HepG2 (cell line): ENCODE data around the gene SETD7. TPM values are rescaled to one million over a fixed set of nuclear protein-coding genes. Genes with fewer than 3 reads are reported as not detected.

Source experiments
- ATAC-seq: fragments of 200-7000 bp; cut with Tn5 transposase; 3 replicates; pipeline ENCODE4 v1.9.1; 2020; ENCODE audit warnings: mild to moderate bottlenecking, moderate library complexity
- BruUV-seq: library from RNA; stranded (reverse); fragments of 400-500 nt; replicated peaks from 2 replicates; lab custom pipeline; 2021; lab: Mats Ljungman, UMichigan
- CTCF ChIA-PET: fragments of 300-600 bp; formaldehyde crosslinking; extraction: SDS; loops from one replicate; lab custom pipeline; 2021; ENCODE audit warnings: low total read pairs, inconsistent platforms, low intra/inter-chr PET ratio; lab: Yijun Ruan, JAX
- POLR2A ChIA-PET: fragments of 350-600 bp; sonication (Branson Sonifier 250); formaldehyde crosslinking; loops from one replicate; lab custom pipeline; 2020; ENCODE audit warnings: antibody characterized with exemption, inconsistent platforms; lab: Yijun Ruan, JAX
- DNase-seq: peaks from one replicate; pipeline ENCODE4 v3.0.0-alpha.2; 2015; ENCODE audit warnings: low spot score
- FAIRE-seq: peaks from 3 replicates; lab custom pipeline; 2011; peaks lifted over from hg19 to GRCh38; lab: Jason Lieb, UNC
- H2AFZ ChIP-seq: one replicate; pipeline ENCODE4 v1.6.1; 2011; ENCODE audit warnings: low read length, inconsistent platforms
- H3K27ac ChIP-seq: fragments of 300-600 bp; 3 replicates; pipeline ENCODE4 v1.8.0; 2011; ENCODE audit warnings: mixed run types, mild to moderate bottlenecking, mixed read lengths, low read length, inconsistent platforms; ENCODE audit not compliant: insufficient read depth; ENCODE audit errors: extremely low read length
- H3K27me3 ChIP-seq, 2 experiments: fragments of 200-600 bp in 1 of 2; 2 replicates in 1 of 2; 3 replicates in 1 of 2; pipeline versions ENCODE4 v1.6.0 to v1.8.0; 2011; ENCODE audit warnings: low read length in 2 of 2, mild to moderate bottlenecking in 2 of 2, moderate library complexity in 2 of 2, inconsistent platforms in 1 of 2; ENCODE audit not compliant: insufficient read depth in 2 of 2, control insufficient read depth in 1 of 2
- H3K36me3 ChIP-seq, 2 experiments: fragments of 200-600 bp in 1 of 2; replicated peaks in 1 of 2; 2 replicates in 1 of 2; 3 replicates in 1 of 2; pipeline versions ENCODE4 v1.5.1 to v1.8.0; 2011; ENCODE audit warnings: low read length in 2 of 2, inconsistent platforms in 1 of 2; ENCODE audit not compliant: insufficient read depth in 2 of 2, control insufficient read depth in 1 of 2
- H3K4me1 ChIP-seq: 2 replicates; pipeline ENCODE4 v1.5.1; 2012; ENCODE audit warnings: low read length, inconsistent platforms; ENCODE audit not compliant: insufficient read depth
- H3K4me2 ChIP-seq: 2 replicates; pipeline ENCODE4 v1.6.0; 2011; ENCODE audit warnings: low read depth, low read length, inconsistent platforms
- H3K4me3 ChIP-seq, 3 experiments: fragments of 200-600 bp in 1 of 3; sonication (generic), shearing (Covaris generic) in 1 of 3; replicated peaks in 1 of 3; 2 replicates each; pipeline ENCODE4 v1.5.1; 2011 to 2016; ENCODE audit warnings: low read length in 3 of 3, inconsistent platforms in 2 of 3, low read depth in 2 of 3, mild to moderate bottlenecking in 2 of 3, control low read depth in 1 of 3, mixed read lengths in 1 of 3; ENCODE audit not compliant: insufficient read depth in 1 of 3
- H3K79me2 ChIP-seq: one replicate; pipeline ENCODE4 v1.6.1; 2011; ENCODE audit warnings: low read length, inconsistent platforms; ENCODE audit not compliant: insufficient read depth
- H3K9ac ChIP-seq: 2 replicates; pipeline ENCODE4 v1.6.0; 2011; ENCODE audit warnings: mild to moderate bottlenecking, low read depth, low read length, inconsistent platforms; ENCODE audit not compliant: insufficient read depth
- H3K9me3 ChIP-seq: 2 replicates; pipeline ENCODE4 v1.5.1; 2012; ENCODE audit warnings: mild to moderate bottlenecking, low read length
- H4K20me1 ChIP-seq: 2 replicates; pipeline ENCODE4 v1.6.0; 2011; ENCODE audit warnings: inconsistent platforms, mild to moderate bottlenecking, low read length, moderate library complexity; ENCODE audit not compliant: insufficient read depth
- ASH2L ChIP-seq: fragments of 300-600, 200-600 bp; sonication (generic); IDR thresholded peaks from 2 replicates; pipeline ENCODE4 v1.7.0; 2017; ENCODE audit warnings: low read depth, mild to moderate bottlenecking, moderate library complexity, mixed read lengths, low read length; ENCODE audit not compliant: insufficient read length
- EHMT2 ChIP-seq: fragments of 200-600 bp; sonication (generic); IDR thresholded peaks from 2 replicates; pipeline ENCODE4 v1.7.0; 2017; ENCODE audit warnings: antibody characterized with exemption, low read depth, low read length, borderline replicate concordance
- GABPB1 ChIP-seq: IDR thresholded peaks from 2 replicates; pipeline ENCODE4 v1.6.1; 2016; ENCODE audit warnings: mild to moderate bottlenecking, missing genetic modification reagents, moderate library complexity, missing compliant biosample characterization
- GLI4 ChIP-seq: sonication (generic); formaldehyde crosslinking; IDR thresholded peaks from 2 replicates; pipeline ENCODE4 v1.5.1; 2020; ENCODE audit warnings: missing genetic modification reagents, mild to moderate bottlenecking, moderate library complexity, borderline replicate concordance
- HCFC1 ChIP-seq: fragments of 150-350 bp; IDR thresholded peaks from 2 replicates; pipeline ENCODE4 v1.6.1; 2014; ENCODE audit warnings: low read depth, low read length
- HOXA7 ChIP-seq: sonication (generic); formaldehyde crosslinking; IDR thresholded peaks from 2 replicates; pipeline ENCODE4 v1.8.1; 2022; ENCODE audit warnings: mild to moderate bottlenecking, missing genetic modification reagents, moderate library complexity
- HOXA9 ChIP-seq: sonication (generic); formaldehyde crosslinking; IDR thresholded peaks from 2 replicates; pipeline ENCODE4 v1.8.1; 2022; ENCODE audit warnings: missing genetic modification reagents, mild to moderate bottlenecking, moderate library complexity, borderline replicate concordance
- MIER3 ChIP-seq: IDR thresholded peaks from 2 replicates; pipeline ENCODE4 v1.6.1; 2016; ENCODE audit warnings: missing compliant biosample characterization, borderline replicate concordance
- MXI1 ChIP-seq: IDR thresholded peaks from 3 replicates; pipeline ENCODE4 v1.6.1; 2012; ENCODE audit warnings: low read depth, low read length, inconsistent platforms, borderline replicate concordance
- NFIC ChIP-seq: IDR thresholded peaks from 2 replicates; pipeline ENCODE4 v1.6.1; 2012; ENCODE audit warnings: mild to moderate bottlenecking, low read length, inconsistent platforms
- PAF1 ChIP-seq: IDR thresholded peaks from 2 replicates; pipeline ENCODE4 v1.6.1; 2016; ENCODE audit warnings: missing genetic modification reagents, missing compliant biosample characterization
- PHF20 ChIP-seq: sonication (generic); formaldehyde crosslinking; IDR thresholded peaks from 2 replicates; pipeline ENCODE4 v1.5.0; 2020; ENCODE audit warnings: mild to moderate bottlenecking, missing genetic modification reagents
- SALL1 ChIP-seq: sonication (generic); formaldehyde crosslinking; IDR thresholded peaks from 2 replicates; pipeline ENCODE4 v1.8.0; 2022; ENCODE audit warnings: mild to moderate bottlenecking, missing genetic modification reagents
- SIX4 ChIP-seq: sonication (generic); formaldehyde crosslinking; IDR thresholded peaks from 2 replicates; pipeline ENCODE4 v1.4.0; 2020; ENCODE audit warnings: missing genetic modification reagents
- SRSF4 ChIP-seq: fragments of 200-400 bp; formaldehyde crosslinking; IDR thresholded peaks from one replicate; pipeline ENCODE4 v1.6.1; 2018; ENCODE audit warnings: mild to moderate bottlenecking, low read depth, low read length, moderate library complexity; ENCODE audit not compliant: poor library complexity, severe bottlenecking
- STAG1 ChIP-seq: sonication (generic); formaldehyde crosslinking; IDR thresholded peaks from 2 replicates; pipeline ENCODE4 v1.4.0; 2020; ENCODE audit warnings: missing genetic modification reagents
- U2AF1 ChIP-seq: fragments of 200-400 bp; formaldehyde crosslinking; optimal IDR thresholded peaks from 2 replicates; pipeline ENCODE3; 2017; ENCODE audit warnings: mild to moderate bottlenecking, low read depth, low read length
- ZNF143 ChIP-seq: sonication (generic); formaldehyde crosslinking; IDR thresholded peaks from 2 replicates; pipeline ENCODE4 v1.4.0; 2020; ENCODE audit warnings: missing genetic modification reagents
- ZNF24 ChIP-seq: fragments of 450-650 bp; IDR thresholded peaks from 2 replicates; pipeline ENCODE4 v1.6.1; 2017; ENCODE audit warnings: antibody characterized with exemption, mild to moderate bottlenecking
- ZNF33B ChIP-seq: sonication (generic); formaldehyde crosslinking; IDR thresholded peaks from 2 replicates; pipeline ENCODE4 v1.5.1; 2020; ENCODE audit warnings: mild to moderate bottlenecking, missing genetic modification reagents
- ZNF709 ChIP-seq: sonication (generic); formaldehyde crosslinking; IDR thresholded peaks from 2 replicates; pipeline ENCODE4 v1.5.0; 2020; ENCODE audit warnings: mild to moderate bottlenecking, missing genetic modification reagents
- WGBS: methylation state at CpG from one replicate; pipeline ENCODE4 v1.1.6; 2017; ENCODE audit warnings: low lambda C conversion rate; 5-methylcytosine and 5-hydroxymethylcytosine counted together
- in situ Hi-C: cut with HindIII; loops from 2 replicates; pipeline ENCODE4 v1.10.0; 2017; ENCODE audit warnings: low pct_unique_long_range_greater_than_20kb; ENCODE audit not compliant: extremely low pct_ligation_motif_present
- intact Hi-C: fragments of 100-400 bp; cut with micrococcal nuclease; formaldehyde crosslinking; loops from one replicate; pipeline ENCODE4 v1.10.0; 2022; ENCODE audit not compliant: unreplicated experiment
- polyA plus RNA-seq, 8 experiments: library from polyadenylated mRNA; depleted of rRNA in 3 of 8; stranded (reverse) in 7 of 8; unstranded in 1 of 8; fragments of >200 nt; fragmentation: Illumina TruSeq in 4 of 8; extraction: Trizol in 4 of 8; gene quantifications; 2 replicates each; pipeline versions ENCODE4 v1.2.1 to v1.2.3, GENCODE V29; 2011 to 2016; ENCODE audit warnings: low read depth in 4 of 8, missing spikeins in 1 of 8, mixed read lengths in 1 of 8; ENCODE audit not compliant: insufficient read depth in 1 of 8
- total RNA-seq, 5 experiments: library from RNA; depleted of rRNA; stranded (reverse); fragments of >200 nt; fragmentation: Illumina TruSeq; extraction: Trizol; gene quantifications; 2 replicates each; pipeline ENCODE4 v1.2.3, GENCODE V29; 2016; ENCODE audit warnings: low read depth in 1 of 5
- TF ChIP-seq, protein P1 (sequence below): sonication (generic); formaldehyde crosslinking; IDR thresholded peaks from 2 replicates; pipeline ENCODE4 v1.5.1; 2020; ENCODE audit warnings: missing genetic modification reagents, mild to moderate bottlenecking, borderline replicate concordance
- TF ChIP-seq, protein P2 (sequence below): sonication (generic); formaldehyde crosslinking; IDR thresholded peaks from 2 replicates; pipeline ENCODE4 v1.8.0; 2022; ENCODE audit warnings: low read depth, missing genetic modification reagents

The SETD7 gene
- total and polyA plus RNA-seq, 2 of the 13 experiments (the other 11 are each of a cell fraction or from before 2014, with no cell fraction given), result 0.08 to 0.22 TPM

- TF ChIP-seq STAG1 (CRISPR knock-in tag) (no peak), HOXA7 (CRISPR knock-in tag) (no peak), ZNF709 (peak; percentile 49; the same call in 1 of the 2 replicates)
Observed at GRCh38 chr4:139555705-139556070, 331 bp downstream of the SETD7 start (continued).

- peaks cover 40% of the 10 kb centered on the region for H3K4me1 ChIP-seq
- H3K4me2 ChIP-seq, result peak overlapping the region; percentile 88
- CTCF ChIA-PET, result no interaction called here
- no peak for FAIRE-seq
- no peak for DNase-seq
- no TSS peak for BruUV-seq
- H3K9me3 ChIP-seq, result no peaks in the 10 kb centered on the region
- ATAC-seq, result peak; percentile 50
- H3K9ac ChIP-seq, result no peak overlapping the region
- no peaks in the 10 kb centered on the region; the same call in 1 of the 2 replicates for H4K20me1 ChIP-seq
- intact Hi-C loops (no loop called here), in situ Hi-C loops (no loop called here)
- no peak overlapping the region for H3K27ac ChIP-seq
- no peaks in the 10 kb centered on the region for H3K79me2 ChIP-seq
- POLR2A ChIA-PET, result no interaction called here
- no peak overlapping the region for H2AFZ ChIP-seq
- peak overlapping the region; percentile 53 to 76 (median 54) for H3K4me3 ChIP-seq
- WGBS, result 18% methylated on average over 29 of the region's 57 CpGs
- no peaks in the 10 kb centered on the region for H3K36me3 ChIP-seq
- peaks cover 6 to 74% of the 10 kb centered on the region in 2 experiments for H3K27me3 ChIP-seq
- TF ChIP-seq ZNF24 (no peak), ZNF143 (CRISPR knock-in tag) (no peak), EHMT2 (no peak), U2AF1 (no peak), SALL1 (CRISPR knock-in tag) (peak; percentile 45; the same call in 1 of the 2 replicates), PHF20 (CRISPR knock-in tag) (no peak), MIER3 (CRISPR knock-in tag) (no peak), HCFC1 (no peak), GABPB1 (CRISPR knock-in tag) (peak; percentile 37; the same call in 1 of the 2 replicates), GLI4 (CRISPR knock-in tag) (no peak), SIX4 (no peak), MXI1 (no peak), NFIC (no peak), PAF1 (CRISPR knock-in tag) (no peak), HOXA9 (CRISPR knock-in tag) (no peak), ASH2L (no peak), ZNF33B (no peak), SRSF4 (no peak)
- TF ChIP-seq, protein P1, sequence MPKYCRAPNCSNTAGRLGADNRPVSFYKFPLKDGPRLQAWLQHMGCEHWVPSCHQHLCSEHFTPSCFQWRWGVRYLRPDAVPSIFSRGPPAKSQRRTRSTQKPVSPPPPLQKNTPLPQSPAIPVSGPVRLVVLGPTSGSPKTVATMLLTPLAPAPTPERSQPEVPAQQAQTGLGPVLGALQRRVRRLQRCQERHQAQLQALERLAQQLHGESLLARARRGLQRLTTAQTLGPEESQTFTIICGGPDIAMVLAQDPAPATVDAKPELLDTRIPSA (CRISPR knock-in tag), result no peak
- TF ChIP-seq, protein P2, sequence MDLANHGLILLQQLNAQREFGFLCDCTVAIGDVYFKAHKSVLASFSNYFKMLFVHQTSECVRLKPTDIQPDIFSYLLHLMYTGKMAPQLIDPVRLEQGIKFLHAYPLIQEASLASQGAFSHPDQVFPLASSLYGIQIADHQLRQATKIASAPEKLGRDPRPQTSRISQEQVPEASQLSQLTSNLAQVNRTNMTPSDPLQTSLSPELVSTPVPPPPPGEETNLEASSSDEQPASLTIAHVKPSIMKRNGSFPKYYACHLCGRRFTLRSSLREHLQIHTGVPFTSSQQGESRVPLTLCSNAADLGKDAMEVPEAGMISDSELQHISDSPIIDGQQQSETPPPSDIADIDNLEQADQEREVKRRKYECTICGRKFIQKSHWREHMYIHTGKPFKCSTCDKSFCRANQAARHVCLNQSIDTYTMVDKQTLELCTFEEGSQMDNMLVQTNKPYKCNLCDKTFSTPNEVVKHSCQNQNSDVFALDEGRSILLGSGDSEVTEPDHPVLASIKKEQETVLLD, result no peak
Observed at GRCh38 chr4:139554893-139555704, 920 bp downstream of the SETD7 start.
